NCI-H2196 treated with DMSO at 0.1 percent for 48 hours (cell line): ENCODE results near the gene KCTD10.
"Not testable (repeated sequence)": the region's sequence is repeated elsewhere in the genome, so short reads cannot be mapped to it uniquely, and the experiment has no call there.

ENCODE experiments used
- DNase-seq: peaks from one replicate; lab custom pipeline; 2025; ENCODE audit not compliant: unreplicated experiment; lab: John Stamatoyannopoulos, UW

KCTD10 gene

DNA sequence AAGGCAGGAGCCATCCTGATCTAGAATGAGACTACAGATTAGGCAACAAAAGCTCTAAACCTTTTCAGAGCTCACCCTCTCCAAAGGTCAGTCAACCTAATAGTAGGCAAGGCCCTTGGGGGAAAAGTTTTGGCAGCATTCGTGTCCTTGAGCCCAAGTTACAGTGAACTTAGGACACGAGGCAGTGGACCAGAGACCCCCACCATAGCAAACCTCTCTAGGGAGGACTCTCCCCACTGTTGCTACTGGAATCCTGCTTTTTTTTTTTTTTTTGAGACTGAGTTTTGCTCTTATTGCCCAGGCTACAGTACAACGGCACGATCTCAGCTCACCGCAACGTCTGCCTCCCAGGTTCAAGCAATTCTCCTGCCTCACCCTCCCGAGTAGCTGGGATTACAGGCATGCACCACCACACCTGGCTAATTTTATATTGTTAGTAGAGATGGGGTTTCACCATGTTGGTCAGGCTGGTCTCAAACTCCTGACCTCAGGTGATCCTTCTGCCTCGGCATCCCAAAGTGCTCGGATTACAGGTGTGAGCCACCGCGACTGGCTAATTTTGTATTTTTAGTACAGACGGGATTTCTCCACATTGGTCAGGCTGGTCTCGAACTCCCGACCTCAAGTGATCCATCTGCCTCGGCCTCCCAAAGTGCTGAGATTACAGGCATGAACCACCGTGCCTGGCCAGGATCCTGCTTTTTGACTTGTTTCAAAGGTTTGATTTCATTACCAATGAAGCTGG, 3.4 kb downstream of the KCTD10 start:
- DNase-seq: not testable (repeated sequence)

DNA sequence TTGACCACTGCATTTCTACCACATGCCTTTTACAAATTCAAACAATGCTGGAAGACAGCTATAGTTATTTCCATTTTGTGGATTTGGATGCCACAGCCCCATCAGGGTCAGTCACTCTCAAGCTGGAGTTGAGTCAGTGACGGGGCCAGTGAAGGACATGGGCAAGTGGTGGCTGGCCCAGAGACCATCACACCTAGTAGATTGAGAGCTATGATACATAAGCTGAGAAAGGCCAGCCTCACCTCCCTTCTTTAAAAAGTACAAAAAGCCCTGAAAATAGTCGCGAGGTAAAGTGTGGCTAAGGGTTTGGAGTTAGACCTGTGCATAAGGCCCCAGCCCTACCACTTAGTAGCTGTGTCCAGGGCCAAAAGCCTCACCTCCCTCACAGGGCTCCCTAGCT, 4.1 kb downstream of the KCTD10 start:
- DNase-seq: no peak

DNA sequence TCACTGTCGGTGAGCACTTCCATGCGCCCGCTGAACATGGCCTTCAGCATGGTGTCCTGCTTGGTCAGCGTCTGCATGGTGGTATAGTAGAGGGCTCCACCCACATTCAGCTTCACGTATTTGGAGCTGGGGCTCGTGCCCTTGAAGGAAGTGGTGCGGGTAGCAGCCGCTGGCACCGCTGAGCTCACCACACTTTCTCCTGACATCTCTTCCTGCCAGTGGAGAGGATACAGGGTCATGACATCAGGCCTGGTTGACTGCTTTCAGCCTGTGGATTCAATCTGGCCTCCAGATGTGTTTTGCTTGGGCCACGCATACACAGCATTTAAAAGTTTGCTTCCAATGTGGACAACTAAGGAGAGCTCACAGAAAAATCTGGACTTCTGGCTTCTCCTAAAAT, 7.6 kb downstream of the KCTD10 start:
- no peak for DNase-seq

DNA sequence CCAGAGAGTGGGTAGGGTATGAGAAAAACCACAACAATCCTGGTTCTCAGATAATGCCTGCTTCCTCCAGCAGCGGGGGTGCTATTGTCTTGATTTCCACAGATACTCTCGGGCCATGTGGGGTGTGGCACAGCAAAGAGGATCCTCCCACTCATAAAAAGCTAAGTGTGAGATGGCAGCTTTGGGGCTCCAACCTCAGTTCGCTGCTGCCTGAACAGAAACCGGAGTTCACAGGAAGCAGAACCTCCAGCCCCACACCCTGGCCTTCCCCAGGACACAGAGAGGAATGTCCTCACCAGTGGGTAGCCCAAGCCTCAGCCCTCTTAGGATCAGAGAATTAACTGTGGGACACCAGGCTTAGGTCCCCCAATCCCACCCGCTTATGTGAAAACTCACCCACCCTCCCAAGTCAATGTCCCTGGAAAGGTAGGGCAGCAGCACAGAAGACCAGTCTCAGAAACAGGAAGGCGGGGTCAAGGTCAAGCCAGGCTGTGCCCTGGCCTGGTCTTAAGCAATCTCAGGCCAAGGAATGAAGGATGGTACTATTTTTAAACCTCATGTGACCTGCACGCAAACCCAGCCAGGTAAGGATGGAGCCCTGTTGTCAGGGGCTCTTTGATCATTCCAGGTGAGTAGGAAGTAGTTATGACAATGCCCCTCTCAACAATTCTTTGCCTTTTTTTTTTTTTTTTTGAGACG, 9.0 kb downstream of the KCTD10 start:
- DNase-seq: no peak

DNA sequence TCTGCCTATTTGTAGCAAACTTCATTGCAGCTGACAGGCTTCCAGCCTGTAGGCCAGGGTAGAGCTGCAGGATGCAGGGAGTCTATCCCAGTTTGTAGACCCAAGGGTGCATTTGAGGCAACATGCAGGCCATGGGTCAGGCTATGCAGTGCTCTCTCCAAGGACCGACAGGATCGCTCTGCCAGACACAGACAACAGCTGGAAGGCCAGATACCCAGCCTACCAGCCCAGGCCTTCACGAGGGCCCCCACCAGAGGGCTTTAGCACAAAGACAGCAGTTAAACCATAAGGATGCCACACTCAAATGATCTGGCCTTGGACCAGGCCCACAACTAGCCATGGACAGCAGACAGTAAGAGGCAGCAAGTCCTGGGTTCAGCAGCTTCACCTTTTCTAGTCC, 10.3 kb downstream of the KCTD10 start:
- no peak for DNase-seq

DNA sequence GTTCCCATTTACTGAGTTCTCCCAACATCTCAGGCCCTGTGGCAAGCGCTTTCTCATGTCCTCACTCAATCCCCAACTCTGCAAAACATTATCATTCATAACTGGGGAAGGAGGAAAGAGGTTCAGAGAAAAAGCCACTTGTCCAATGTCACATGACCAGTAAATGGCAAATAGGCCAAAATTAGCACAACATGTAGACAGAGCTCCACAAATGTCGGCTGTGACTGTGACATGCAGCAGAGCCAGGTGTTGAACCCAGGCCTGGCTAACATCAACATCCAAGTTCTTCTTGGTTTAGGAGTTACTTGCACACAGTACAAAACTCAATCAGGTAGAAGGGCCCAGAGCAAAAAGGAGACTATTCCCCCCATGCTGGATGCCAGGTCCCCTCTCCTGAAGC, 10.8 kb downstream of the KCTD10 start:
- no peak for DNase-seq

DNA sequence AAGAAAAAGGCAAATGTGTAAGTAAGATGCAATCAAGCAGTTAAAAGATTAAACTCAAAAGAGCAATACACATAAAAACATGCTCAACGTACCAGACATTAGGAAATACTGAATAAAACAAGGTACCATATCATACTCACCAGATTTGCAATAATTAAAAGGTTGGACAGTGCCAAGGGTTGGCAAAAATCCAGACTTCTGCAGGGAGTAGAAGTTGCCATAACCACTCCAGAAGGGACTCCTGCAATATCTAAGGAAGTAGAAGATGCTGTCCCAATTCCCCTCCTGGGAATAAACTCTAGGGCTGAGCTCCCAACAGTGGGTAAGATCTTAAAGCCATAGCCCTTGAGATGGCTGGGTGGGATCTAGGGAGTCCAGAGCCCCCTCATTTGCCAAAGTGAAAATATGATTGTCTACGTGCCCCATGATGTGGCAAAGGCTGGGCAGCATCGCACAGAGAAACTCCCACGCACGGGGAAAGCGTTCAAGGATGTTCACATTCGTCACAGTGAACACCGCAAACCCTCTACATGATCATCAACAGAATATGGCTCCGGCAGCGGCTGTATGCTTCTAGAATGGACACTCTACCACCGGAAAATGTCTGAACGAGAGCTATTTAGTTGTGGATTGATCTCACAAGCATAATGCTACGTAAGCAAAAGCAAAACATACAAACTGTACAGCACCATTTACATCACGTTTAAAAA, 12.3 kb downstream of the KCTD10 start:
- DNase-seq: no peak

DNA sequence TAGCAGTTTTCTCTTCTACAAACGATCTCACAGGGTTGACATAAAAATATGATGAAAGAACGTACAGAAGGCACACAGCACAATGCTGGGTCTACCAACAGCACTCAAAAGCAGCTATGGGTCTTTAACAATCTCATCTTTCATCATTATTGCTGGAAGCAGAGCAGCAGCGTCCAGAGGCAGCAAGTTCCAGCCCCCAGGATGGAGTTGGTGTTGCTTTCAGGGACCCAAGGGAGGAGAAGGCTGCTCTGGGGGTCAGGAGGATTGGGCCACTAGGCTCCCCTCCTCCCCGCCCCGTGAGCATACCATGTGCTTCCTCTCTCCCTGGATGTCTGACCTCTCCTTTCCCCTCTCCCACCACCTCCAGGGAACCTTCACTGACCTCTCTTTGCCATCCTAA, 13.3 kb downstream of the KCTD10 start:
- no peak for DNase-seq

DNA sequence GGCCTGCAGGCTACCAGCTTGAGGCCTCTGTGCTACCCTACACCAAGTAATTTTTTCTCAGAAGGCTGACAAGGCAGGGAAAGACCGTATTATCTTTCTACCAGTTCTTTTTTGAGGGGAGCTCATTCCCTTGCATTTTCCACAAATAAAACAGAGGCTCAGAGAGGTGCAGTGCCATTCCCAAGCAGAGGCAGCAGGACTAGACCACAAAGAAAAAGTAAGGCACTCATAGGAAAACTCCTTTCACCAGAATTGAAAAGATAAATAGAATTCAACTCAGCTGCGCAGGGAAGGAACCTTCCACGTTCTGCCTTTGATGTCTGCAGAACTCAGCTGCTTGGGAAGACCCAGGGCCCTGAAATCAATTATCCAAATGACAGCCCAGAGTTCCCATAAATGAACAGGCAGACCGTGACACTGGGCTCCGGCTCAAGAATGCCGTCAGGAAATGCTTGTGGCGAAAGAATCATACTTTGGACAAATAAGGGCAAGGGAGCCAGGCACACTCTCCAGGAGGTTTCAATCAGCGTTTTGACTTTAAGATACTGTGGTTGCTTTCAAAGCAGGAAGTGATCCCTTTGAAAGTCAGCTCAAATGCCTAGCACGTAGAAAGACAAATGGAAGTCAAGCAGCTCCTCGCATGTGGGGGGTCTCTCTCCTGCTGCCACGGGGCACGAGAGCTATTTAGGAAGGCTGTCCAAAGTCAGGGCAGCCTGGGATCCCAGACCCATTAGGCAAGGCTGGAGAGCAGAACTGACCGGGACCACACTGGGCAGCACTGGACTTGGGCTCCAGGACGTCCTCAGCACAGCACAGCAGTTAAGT, 14.0 kb downstream of the KCTD10 start:
- DNase-seq: no peak

DNA sequence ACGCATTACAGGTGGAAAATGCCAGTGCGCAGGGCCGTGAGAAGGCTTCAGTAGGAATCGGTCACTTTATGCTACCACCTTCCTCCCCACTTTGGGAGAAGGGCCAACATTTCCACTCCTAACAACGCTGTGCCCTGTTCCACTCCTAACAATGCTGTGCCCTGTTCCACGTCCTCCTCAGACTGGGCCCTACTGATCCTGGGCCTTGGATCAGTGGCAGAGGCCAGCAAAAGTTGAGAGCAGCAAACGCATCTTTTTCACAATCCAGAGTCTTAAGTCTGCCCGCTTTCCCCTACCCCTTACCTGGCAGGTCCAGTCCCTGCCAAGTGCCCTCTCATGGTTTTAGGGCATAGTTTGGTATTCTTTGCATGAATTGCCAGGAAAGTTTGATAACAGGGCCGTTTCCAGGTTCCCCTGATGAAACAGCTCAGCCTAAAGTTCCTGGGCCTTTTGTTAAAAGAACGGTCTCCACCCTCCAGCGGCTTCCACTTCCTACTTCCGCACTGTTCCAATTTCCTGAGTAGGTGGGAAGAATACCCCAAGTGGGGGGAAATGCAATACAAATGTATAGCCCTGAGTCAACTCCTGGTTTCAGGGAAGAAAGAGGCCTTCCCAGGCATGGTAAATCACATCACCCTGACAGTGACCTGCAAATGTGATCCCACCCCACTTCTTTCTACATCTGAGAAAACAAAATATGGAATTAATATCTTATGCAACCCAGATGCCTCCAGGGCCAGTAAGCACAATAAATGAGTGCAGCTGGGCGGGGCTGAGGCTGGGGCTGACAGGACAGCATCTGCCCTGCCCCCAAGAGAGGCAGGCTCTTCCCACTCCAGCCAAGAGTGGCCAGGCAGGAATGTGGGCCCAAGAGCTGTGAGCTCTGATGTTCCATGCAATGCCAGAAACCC, 15.0 kb downstream of the KCTD10 start:
- no peak for DNase-seq

DNA sequence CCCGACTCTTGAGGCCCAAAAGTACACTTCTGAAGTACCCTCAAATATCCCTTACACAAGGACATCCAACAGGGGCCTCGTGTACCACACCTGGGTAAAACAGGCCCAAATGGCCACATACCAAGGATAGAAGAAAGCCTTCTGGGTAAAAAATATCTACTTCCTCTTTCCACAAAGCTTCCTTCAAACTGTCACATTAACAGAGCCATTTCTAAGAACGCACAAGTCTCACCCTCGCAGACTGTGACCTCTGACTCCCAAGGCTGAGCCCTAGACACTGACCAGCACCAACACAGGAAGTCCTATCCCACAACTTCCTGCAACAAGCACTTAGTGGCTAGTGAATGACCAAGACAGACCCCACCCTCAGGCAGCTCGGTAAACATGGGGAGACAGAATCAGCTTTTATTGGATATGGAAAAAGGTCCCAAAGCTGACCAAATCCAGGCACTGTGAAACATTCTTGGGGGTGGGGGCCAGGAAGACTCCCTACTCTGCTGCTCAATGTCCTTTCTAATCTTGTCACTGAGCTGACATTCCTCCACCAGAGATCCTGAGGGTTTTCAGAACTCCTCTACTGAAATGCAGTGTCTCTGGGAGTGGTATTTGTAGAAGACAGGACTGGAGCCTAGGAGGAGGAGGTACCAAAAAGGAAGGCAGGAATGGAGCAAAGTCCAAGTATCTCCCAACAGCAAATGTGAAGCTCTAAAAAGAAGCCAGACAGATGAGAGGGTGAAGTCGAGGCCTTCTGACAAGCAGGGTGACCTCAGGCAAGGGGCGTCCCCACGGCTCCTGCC, 15.9 kb downstream of the KCTD10 start:
- no peak for DNase-seq

DNA sequence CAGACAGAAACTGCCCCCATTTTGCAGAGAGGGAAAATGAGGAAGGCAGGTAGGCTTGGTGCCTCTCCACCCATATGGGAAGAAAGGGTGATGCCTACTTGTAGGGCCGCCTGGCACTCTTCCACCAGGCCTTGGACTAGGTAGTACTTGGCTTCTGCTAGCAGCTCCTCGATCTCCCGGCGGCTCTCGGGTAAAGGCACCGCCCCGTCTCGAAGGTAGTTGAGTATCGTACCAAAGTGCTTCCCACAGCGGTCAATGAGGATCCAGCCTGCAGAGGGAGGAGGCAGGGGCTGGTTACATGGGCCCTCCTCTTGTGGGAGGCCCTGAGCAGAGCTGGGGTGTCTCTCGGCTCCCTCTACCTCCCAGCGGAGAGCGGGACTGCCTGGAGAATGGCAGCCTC, 16.6 kb downstream of the KCTD10 start:
- no peak for DNase-seq

DNA sequence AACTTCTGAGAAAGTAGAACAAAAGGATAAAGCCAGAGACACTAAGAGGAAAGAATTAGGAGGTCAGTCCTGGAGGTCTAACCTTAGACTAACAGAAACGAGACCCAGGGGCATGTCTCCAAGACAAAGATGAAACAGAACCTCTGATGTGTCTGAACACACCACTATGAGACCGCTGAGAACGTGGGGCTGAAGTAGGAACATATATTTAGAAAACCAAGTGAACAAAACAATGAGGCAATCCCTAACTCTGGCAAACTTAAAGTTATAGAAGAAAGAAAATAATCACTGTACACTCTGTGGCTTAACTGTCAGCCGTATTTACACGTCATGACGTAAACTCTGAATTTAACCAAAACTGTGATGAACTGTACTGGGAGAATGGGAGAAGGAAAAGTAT, 17.9 kb downstream of the KCTD10 start:
- DNase-seq: no peak

DNA sequence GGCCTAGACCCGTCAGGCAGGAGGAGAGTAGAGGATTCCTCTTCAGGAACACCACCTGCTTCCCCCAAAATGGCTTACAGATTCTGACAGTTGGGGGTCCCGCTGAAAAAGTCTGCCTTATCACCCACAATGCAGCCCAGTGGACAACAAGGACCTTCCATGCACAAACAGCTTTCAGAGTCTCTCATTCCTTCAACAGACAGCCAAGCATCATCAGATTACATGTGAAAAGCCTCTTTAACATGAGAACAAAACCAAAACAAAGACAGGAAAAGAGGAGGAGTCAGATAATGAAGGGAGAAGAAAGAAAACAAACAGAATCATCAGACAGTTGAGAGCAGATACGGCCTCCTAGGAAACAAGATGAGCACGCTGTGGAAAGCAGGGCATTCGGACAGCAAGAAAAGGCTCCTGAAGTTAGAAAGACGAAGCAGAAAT, 18.3 kb downstream of the KCTD10 start:
- no peak for DNase-seq

DNA sequence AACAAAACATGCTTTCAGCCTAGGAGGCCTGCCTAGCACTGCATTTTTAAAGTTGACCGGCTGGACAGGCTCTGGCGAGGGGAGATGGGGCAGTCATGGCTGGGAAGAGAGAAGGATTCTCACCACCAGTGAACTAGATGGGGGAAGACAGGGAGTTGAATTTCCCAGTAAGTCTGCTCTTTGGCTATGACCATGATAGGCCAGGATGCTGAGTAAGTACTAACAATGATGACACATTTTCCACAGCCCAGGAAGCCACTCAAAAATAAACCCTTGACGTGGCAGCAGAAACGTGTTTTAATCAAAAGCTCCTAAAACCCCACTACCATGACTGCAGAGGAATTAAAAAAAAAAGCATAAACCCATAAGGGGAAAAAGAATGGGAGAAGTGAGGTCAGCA, 19.0 kb downstream of the KCTD10 start:
- no peak for DNase-seq

DNA sequence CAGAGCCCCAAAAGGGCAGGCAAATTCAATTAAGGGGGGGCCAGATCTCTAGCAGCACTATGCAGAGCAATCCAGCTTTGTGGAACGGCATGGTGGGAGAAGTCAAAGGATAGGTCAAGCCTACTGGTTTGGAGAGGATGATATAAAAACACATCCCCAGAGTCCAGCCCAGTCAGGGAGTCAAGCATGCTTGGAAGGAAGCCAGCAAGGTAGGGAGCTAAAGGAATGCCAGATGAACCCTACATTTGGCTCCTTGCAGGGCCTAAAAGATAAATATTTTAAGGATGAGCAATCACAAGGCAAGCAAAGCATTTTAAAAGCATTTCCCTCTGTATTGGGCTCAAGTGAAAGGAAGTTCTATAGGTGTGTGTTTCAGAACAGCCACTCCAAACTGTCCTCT, 21.4 kb downstream of the KCTD10 start:
- DNase-seq: no peak

DNA sequence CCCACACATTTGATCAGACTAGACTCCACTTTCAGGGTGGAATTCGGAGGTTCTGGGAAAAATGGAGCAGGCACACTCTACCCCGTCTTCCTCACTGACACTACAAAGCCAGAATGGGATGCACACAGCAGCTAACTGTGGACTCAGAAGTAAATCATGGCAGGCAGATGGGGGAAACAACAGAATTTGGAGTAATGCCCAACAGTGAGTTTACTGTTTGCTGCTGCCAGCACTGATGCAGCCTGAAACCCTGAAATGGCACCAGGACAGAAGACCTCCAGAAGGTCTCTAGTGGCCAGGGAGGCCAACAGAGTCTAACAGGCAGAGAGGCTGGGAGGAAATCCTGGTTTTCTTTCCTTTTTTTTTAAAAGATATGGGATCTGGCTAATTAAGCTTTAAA, 24.6 kb downstream of the KCTD10 start:
- DNase-seq: no peak

DNA sequence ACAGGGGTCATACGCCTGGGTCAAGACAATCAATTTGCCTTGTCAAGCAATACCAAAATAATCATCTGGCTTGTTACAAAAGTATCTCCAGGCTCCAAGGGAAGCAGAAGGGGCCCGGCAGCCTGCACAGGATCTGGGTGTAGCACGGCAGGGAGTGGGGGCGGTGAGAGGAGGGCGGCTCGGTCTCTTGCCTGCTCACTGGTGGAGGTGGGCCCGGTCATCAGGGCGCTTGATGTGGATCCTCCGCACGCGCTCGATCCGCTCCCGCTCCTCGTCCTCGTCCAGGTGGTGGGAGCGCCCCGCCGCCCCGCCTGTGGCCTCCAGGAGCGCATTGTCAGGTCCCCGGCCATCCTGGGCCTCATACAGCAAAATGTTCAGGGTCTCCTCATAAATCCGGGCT, 25.7 kb downstream of the KCTD10 start:
- no peak for DNase-seq

DNA sequence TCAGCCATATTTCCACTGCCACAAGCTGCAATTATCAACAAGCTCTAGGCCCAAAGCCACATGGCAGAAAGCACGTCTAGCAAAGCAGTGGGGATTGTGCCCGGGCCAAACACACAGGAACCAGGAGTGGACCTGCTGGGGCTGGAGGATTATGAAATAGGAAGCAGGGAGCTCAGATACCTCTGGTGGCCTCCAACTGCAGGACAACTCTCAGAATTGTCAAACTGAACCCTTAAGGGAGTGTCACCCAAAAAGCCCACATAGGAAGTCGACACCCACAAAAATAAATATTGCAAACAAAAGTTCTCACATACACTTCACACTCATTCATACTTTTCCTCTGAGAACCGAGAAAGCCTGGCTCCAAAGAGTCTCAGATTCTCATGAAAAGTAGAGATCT, 26.1 kb downstream of the KCTD10 start:
- DNase-seq: no peak
